Measurements from ENCODE around the gene CHST12.
A peak's percentile ranks its signal among the peaks of the same experiment; 100 is the strongest.
"Not testable (repeated sequence)": the region's sequence is repeated elsewhere in the genome, so short reads cannot be mapped to it uniquely, and the experiment has no call there.

The CHST12 gene

DNA sequence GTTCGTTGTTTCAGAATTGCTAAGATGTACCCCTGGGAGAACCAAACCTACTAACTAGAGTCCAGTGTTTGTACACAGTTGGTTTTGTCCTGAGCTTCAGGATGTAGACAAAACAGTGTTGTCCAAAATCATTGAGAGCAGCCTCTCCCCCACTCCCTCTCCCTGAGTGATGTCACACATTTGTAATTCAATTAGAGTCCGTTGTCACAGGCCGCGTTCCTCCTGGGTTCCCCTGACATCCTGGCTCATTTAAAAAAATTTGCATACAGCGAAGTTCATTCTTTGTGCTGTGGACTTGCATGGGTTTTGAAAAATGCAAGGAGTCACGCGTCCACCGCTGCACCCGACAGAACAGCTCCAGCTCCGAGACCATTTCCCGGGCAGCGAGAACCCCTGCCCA lies 62.5 kb downstream of the CHST12 start:
- no peak for DNase-seq

DNA sequence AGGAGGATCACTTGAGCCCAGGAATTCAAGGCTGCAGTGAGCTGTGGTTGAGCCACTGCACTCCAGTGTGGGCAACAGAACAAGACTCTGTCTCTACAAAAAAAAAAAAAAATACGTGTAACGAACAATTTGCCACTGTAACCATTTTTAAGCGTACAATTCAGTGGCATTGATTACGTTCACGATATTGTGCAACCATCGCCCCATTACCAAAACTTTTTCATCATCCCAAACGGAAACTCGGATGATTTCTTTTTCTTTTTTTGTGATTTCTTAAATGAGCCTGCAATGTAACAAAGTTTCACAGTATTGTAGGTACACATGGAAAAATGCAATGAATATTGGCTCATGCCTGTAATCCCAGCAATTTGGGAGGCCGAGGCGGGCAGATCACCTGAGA lies 63.3 kb downstream of the CHST12 start:
- DNase-seq: no peak

DNA sequence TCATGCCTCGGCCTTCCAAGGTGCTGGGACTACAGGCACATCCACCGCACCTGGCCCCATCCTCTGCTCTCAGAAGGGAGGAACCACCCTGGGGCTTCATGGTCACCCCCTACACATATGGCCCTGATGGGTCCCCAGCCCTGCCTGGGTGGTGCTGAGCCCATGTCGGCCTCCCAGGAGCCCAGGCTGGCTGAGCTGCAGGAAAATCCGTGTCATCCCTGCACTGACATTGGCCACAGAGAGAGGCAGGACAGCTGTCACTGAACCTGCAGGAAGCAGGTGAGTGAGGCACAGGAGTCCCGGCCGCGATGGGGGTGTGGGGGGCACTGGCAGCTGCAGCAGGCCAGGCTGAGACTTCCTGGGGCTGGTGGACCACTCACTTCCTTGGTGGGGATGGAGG lies 64.8 kb downstream of the CHST12 start:
- no peak for DNase-seq

DNA sequence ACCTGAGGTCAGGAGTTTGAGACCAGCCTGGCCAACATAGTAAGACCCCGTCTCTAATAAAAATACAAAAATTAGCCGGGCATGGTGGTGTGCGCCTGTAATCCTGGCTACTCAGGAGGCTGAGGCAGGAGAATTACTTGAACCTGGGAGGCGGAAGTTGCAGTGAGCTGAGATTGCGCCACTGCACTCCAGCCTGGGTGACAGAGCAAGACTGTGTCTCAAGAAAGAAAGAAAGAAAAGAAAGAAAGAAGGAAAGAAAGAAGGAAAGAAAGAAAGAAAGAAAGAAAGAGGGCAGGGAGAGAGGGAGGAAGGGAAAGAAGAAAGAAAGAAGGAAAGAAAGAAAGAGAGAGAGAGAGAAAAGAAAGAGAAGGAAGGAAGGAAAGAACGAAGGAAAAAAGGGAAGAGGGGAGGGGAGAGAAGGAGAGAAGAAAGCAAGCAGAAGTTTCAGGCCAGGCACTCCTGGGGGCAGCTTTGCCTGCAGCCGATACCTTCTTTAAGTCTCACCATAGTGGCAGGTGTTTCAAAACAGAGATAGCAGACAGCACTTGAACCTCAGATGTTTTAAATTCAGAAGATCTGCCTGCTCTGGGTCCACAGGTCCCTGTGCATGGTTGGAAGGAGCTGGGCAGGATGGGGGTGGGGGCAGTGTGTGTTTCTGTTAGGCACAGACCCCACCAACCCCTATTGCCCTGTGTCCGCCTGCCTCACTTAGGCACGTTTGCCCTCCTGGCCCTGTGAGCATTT lies 66.2 kb downstream of the CHST12 start:
- not testable (repeated sequence) for DNase-seq

DNA sequence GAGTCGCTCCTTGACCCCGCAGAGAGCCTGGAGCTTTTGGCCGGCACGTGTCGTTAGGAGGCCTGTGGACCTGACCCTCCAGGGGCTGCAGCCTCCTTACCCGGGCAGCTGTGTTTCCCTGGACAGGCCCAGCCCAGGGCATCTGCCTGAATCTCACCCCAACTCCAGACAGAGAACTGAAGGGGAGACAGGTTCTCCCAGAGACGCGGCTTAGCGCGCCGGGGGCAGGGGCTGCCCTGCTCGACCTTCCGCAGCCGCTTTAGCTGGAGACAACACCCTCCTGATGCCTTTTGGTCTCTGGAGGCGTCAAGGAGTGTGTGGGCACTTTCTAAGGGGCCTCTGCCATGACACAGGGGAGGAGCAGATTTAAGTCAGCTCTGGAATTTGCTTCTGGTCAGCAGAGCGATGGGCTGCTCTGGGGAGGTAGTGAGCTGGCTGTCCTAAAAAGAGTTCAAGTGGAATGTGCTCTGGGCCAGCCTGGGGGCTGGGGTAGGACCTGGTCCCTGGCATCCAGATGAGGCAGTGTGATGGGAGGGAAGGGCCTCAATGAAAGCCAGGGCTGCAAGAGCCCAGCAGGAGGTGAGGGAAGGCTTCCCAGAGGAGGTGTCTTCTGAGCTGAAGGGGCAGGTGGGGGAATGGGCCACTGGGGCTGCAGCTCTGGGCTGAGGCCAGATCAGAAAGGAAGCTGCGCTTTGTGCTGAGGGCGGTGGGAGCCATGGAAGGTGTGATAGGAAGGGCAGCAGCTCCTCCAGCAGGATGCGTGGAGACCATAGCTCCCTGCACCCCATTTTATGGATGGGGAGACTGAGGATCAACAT lies 67.0 kb downstream of the CHST12 start:
- DNase-seq: no peak

DNA sequence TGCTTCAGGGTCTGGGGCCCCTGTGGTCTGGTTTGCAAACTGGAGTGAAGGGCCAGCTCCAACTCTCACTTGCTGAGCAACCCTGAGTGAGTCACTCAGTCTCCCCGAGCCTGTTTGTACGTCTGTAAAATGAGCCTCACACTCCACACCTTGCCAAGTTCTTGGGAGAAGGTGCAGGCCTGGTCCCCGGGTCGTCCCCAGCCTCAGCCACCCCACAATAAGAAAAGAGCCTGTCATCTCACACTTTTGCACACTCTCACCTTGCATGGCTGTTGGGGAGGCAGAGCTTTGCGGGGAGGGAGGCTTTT lies 67.6 kb downstream of the CHST12 start:
- DNase-seq: no peak

DNA sequence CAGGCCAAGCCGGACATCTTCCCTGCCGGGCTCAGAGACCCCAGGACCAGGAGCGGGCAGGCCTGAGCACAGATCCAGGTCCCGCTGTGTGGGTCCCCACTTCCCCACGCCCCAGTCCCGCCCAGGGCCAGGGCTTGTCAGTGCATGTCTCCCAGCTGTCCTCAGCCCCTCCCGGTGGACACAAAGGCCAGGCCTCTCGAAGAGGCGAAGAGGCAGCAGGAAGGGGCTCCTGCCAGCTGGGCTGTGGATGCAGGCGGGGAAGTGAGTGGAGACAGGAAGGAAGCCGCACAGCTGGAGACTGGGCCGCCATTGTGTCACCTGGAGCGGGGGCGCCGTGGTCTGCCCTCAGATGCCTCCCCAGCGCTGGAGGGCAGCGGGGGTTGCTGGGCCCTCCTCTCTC lies 68.0 kb downstream of the CHST12 start:
- DNase-seq: no peak

DNA sequence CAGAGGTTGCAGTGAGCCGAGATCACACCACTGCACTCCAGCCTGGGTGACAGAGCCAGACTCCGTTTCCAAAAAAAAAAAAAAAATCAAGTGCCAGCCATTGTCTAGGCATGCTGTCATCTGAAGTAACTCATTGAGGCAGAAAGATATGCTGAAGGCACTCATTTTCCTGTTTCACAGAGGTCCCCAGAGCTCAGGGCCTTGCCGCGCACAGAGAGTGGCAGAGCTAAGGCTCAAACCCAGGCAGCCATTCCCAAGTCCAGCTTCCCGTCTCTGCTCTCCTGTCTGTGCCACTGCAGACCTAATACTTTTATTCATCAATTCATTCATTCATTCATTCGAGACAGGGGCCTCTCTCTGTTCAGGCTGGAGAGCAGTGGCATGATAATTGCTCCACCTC lies 69.3 kb downstream of the CHST12 start:
- DNase-seq: no peak

DNA sequence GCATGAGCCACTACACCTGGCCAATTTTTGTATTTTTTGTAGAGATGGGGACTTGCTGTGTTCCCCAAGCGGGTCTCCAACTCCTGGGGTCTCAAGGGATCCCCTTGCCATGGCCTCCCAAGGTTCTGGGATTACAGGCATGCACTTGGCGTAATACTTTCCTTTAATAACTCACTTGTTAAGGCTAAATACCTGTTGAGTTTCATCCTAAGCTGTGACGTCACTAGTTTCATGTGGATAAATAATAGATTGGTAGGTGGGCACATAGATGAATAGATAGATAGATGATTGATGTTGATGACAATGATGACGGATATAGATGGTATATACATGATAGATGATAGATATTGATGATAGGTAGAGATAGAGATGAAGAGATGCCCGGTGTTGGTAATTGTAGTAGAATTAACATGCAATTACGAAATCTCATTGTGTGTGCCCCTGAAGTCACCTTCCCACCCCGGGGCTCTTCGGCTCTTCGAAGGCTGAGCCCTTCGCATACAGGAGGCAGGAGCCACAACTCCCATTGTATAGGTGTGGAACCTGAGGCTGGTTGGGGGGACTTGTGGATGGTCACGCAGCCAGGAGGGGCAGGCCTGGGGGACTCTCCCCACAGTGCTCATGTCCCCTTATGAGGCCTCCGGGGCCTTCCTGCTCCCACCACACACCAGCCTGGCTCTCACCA lies 70.2 kb downstream of the CHST12 start:
- no peak for DNase-seq

DNA sequence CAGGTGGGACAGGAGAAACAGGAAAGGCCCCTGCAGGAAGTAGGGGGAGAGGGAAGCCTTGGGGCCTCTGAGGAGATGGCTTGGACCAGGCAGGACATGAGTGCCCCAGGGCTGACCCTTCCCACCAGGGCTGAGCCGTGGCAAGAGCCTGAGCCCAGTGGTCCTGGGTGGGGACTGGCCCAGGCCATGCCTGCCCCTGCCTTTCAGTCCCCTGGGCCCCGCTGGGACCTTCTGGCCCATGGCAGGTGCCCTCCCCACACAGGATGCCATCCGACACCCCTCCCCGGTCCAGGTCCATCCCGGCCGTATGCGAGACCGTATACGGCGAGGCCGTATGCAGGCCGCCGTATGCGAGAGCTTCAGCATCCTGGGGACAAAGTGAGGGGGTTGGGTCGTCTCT lies 70.8 kb downstream of the CHST12 start:
- no peak for DNase-seq

DNA sequence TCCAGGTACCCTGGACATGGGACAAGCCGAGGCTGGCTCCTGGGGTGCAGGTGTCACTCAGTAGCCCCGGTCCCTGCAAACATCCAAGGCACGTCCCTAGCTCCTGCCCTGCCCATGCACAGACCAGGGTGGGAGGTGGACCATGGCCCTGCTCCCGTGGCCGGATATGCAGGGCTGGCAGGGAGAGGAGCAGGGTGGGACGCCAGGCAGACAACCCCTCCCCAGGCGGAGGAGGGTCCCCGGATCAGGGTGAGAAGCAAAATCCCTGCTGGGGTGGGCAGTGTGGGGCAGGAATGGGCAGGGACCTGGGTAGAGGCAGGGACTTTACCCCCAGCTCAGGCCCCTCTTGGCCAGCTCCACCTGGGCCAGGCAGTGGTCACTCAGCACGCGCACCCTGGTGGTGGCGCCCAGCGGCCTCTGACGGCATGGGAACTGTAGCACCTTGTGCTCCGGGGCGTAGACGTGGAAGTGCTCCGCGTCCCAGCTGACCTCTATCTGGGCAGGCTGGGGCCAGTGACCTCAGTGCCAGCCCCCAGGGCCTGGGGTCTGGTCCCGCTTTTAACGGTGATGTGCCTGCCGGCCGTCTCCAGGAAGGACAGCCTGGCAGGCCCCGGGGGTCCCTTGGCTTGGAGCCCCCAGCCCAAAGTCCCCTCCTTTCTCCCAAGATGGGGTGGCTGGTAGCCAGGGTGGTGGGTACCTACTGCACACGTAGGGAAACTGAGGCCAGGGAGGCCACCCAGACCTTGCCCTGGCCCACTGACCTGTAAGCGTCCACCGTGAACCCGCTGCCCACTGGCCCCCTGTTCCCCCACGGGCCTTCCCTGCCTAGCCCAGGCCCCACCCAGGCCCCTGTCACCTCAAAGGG lies 71.6 kb downstream of the CHST12 start:
- DNase-seq: no peak

DNA sequence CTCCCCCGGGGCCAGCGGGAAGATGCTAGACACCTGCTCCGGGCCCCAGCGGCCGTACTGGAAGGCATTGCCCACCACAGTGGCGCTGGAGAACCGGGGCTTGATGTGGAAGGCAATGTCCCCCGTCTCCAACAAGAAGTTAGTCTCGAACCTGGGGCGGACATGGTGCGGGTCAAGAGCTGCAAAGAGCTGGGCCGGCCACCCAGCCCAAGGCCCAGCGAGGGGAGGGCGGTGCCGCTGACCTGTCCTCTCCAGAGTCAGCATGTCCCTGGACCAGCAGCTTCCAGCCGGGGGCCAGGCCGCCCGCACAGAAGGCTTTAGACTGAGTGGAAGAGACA lies 72.2 kb downstream of the CHST12 start:
- no peak for DNase-seq

DNA sequence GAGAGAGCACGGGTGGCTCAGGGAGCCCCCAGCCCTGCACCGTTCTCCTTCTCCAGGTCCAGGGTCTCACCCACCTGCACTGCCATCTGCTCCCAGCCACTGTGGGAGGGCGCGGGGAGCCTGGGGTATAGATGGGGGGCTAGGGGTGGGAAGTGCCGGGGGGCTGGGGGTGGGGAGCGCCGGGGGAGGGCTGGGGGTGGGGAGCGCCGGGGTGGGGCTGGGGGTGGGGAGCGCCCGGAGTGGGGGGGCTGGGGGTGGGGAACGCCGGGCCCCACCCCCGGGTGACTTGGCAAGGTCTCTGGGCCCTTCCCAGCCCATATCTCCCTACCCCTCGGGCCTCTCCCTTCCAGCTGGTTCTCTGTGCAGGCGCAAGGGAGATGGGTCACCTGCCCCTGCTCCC lies 72.9 kb downstream of the CHST12 start, which contains the start of gene GRIFIN:
Gene GRIFIN, minus strand, starts transcription at position 101 of the 400 bp plus-strand sequence. Its CDS starts 15 bp downstream, at position 86.
- DNase-seq: no peak

DNA sequence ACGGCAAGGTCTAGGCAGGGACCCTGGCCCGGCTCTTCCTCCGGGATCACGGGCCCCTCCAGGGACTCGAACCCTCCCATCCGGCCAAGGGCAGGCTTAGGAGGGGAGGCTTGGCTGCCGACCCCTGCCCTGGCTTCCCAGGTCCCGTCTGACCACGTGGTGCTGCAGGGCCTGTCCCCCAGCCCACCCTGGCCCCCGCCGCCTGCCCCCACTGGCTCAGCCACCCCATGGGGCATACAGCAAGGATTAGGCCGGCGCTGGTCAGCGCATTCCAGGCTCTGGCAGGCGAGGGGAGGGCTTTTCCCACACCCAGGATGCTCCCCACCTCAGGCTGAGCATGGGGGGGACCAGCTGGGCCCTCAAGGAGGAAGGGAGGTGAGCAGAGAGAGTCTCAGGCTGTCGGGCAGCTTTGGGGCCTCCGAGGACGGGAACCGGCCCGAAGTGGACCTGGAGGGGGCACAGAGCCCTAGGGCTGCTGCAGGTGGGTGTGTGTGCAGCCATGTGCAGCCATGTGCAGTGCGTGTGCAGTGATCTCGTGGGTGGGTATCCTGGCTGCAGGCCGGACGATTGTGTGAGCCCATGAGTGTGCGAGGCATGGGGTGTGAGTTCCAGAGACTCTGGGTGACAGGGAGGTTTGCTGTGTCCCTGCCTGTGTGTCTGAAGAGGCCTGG lies 73.5 kb downstream of the CHST12 start:
- DNase-seq: no peak

DNA sequence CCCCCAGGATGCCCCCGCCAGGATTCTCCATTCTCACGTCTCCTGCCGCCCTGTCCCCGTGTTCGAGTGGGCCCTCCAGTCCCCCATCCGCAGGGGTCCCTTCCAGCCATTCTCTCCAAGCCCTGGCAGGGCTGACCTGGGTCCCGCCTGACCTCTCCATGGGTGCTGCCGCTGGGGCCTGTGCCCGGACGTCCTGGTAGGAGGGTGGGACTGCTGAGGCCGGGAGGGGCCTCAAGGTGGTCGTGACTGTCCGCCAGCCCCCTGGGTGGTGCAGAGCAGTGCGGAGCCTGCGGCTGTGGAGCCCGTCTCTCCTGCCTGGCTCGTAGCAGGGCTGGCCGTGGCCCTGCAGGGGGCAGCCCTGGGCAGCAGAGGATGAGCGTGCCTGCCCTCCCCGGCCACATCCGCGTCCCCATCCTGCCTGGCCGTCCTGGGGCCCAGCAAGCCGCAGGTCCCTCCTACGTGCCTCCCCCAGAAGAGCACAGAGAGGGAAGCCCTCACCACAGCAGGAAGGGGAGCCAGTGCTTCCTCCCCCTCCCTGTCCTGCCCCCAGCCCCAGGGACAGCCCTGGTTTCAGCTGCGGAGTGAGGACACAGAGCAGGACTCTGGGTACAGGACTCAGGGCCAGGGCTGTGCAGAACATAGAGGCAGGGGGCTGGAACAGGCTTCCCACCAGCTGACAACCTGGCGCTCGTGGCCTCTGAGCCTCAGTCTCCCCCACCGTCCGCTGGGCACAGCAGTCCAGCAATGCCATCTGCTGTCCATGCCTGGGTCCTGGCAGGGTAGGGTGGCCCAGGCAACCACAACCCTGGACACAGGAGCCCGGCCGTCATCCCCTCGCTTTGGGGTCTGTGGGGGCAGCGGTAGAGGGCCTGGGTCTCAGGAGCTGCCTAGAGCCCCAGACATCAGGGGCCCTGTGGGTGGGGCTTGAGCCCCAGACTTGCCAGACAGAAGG lies 74.3 kb downstream of the CHST12 start:
- peak; percentile 47 for DNase-seq

DNA sequence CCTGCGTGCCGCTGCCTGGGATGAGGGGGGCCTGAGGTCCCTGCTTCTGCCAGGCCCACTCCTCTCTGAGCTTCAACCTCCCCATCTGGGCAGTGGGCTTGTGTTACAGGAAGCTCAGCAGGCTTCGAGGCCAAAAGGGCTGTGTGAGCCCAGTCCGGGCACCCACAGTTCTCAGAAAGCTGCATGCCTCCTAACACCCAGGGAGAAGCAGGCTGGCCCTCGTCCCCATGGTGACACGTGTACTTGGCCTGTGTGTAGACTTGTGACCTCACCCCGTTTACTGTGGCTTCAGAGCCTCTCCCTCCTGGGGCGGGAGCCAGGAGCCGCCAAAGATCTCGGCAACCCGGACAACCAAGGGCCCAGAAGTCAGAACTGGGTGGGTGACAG lies 75.0 kb downstream of the CHST12 start:
- no peak for DNase-seq

DNA sequence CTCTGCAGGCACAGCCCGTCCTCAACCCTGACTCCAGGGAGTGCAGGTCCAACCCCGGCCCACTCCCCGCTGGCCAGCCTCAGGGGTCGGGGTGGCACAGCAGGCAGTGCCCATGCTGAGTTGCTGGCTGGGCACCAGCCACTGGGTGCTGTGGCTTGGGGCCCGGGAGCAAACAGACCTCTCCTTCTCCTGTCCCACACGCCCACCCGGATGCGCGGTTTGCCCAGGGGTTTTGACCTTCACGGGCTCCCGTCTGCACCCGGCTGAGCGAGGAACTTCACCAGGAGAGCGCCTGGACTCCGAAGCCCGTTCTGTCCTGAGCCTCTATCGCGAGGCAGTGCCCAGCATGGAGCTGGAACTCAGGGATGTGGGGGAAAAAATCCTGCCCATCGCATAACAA lies 75.4 kb downstream of the CHST12 start:
- no peak for DNase-seq

DNA sequence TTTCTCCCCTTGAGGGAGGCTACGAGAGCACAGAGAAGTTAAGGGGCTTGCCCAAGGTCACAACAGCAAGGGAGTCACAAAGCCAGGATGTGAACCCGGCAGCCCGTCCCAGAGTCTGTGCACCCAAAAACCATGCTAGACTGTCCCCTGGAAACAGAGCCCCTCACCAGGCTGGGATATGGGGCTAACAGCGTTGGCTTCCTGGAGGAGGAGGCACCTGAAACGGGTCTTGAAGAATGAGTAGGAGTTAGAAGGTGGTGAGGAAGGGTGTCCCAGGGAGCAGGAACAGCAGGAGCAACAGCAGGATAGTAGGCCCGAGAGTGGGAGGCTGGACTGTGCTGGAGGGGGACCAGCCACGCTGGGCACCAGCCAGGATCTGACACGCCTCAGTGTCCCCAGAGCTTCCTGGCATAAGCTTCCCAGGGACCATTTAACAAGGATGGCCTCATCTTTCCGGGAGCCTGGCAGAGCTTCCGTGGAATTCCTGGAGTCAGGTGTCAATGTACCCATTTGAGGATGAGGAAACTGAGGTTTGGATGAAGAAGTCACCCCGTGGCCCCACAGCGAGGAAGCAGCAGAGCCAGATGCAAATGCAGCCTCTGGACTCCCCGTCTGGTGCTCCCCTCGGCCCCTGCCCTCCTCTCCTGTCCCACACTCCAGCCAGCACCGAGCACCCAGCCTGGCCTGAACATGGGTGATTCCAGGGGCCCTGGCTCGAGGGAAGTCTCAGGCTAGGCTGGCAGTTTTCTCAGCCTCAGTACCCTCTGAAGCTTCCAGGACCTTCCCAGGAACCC lies 76.1 kb downstream of the CHST12 start:
- no peak for DNase-seq

DNA sequence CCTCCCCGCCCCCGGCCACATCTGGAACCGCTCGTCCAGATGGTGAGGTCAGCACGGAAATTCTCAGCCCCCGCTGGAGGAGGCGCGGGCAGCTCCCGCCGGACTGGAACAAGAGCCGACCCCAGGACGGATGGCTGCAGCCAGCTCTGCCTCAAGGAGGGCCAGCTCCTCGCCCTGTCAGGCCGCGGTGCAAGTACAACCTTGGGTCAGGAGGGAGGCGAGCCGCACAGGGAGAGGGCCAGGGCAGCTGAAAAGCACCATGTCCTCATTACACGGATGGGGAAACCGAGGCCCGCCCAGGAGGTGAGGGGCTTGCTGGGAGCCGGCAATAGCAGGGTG lies 76.6 kb downstream of the CHST12 start:
- no peak for DNase-seq

DNA sequence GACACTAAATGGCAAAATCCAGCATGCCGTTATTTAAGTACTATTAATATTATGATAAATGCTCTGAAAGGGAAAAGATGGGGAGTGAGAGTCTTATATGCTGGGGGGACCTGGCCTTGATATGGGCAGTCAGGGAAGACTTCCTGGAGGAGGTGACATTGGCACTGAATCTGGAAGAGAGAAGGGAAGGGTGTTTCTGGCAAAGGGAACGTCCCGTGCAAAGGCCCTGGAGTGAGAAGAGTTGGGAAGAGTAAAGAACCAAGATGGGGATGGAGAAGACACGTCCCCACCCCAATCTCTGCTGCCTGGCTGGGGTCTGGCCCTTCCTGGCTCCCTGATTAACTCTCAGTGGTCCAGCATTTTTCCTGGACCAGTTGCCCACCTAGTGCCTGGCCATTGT lies 77.8 kb downstream of the CHST12 start:
- DNase-seq: no peak
